Measurements from ENCODE around the gene POLG. TPM values are rescaled to one million over a fixed set of nuclear protein-coding genes. Genes with fewer than 3 reads are reported as not detected.

POLG gene
- polyA plus RNA-seq, 1 of the 3 experiments (the other 2 are of a cell fraction): 24.9 TPM

GRCh38 chr15:89352476-89352875 lies 17.9 kb upstream of the POLG start:
- 43% methylated on average over 1 of the region's 4 CpGs for WGBS (ENCODE audit: low lambda C conversion rate)
- Histone ChIP-seq H4K20me1 (ENCODE audit: insufficient read depth) (0 out of 2 replicates have a peak, but pooled peaks cover 7% of the 10 kb centered on the region), H3K27me3 (ENCODE audit: insufficient read depth) (peaks cover 15% of the 10 kb centered on the region; the same call in 1 of the 2 replicates), H3K4me2 (no peak overlapping the region), H3K9me3 (no peaks in the 10 kb centered on the region), H3K79me2 (ENCODE audit: insufficient read depth) (no peaks in the 10 kb centered on the region), H3K4me1 (ENCODE audit: control insufficient read depth in 1 of 2, insufficient read depth in 2 of 2, low read depth in 1 of 2, low read length in 1 of 2) (peaks cover 0 to 8% of the 10 kb centered on the region in 2 experiments; a peak in 1 of 4 replicates), H3K9ac (no peak overlapping the region), H3K9me2 (no peaks in the 10 kb centered on the region), H2AFZ (ENCODE audit: low read depth) (no peak overlapping the region), H3K4me3 (ENCODE audit: low read depth in 2 of 2, low read length in 1 of 2) (no peak overlapping the region), H3K36me3 (replicated peaks in 1 of 2; ENCODE audit: control insufficient read depth in 1 of 2, insufficient read depth in 2 of 2, low read length in 1 of 2) (no peaks in the 10 kb centered on the region), H3K27ac (ENCODE audit: low read depth in 2 of 2, low read length in 1 of 2) (no peak overlapping the region), H3F3A (replicated peaks; ENCODE audit: insufficient read depth) (no peaks in the 10 kb centered on the region)
- TF ChIP-seq RFX5 (IDR thresholded peaks at IDR 0.05; ENCODE audit: low read length) (no peak), EZH2phosphoT487 (IDR thresholded peaks at IDR 0.05; ENCODE audit: borderline replicate concordance, low read depth) (no peak), REST (IDR thresholded peaks at IDR 0.05; ENCODE audit: low read depth, low read length) (no peak), CTCF (IDR thresholded peaks at IDR 0.05) (no peak), YY1 (IDR thresholded peaks at IDR 0.05; ENCODE audit: low read depth) (no peak), NFIC (IDR thresholded peaks at IDR 0.05; ENCODE audit: borderline replicate concordance) (no peak), NRF1 (IDR thresholded peaks at IDR 0.05; ENCODE audit: low read depth, low read length) (no peak), FOSL2 (IDR thresholded peaks at IDR 0.05; ENCODE audit: borderline replicate concordance, low read depth) (no peak)
- TF ChIP-seq, protein P1, sequence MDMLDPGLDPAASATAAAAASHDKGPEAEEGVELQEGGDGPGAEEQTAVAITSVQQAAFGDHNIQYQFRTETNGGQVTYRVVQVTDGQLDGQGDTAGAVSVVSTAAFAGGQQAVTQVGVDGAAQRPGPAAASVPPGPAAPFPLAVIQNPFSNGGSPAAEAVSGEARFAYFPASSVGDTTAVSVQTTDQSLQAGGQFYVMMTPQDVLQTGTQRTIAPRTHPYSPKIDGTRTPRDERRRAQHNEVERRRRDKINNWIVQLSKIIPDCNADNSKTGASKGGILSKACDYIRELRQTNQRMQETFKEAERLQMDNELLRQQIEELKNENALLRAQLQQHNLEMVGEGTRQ (IDR thresholded peaks at IDR 0.05; ENCODE audit: borderline replicate concordance, low read depth, low read length): no peak
- CTCF ChIA-PET: interaction anchor here (13.8 to 23.0 kb wide), 4 partner anchors 38 to 126 kb away, joined by 305 to 766 read pairs (median 532); no protein-coding TSS in a partner anchor
- POLR2A ChIA-PET: no interaction called here
- no peak for DNase-seq

- Histone ChIP-seq H3K27me3 (ENCODE audit: insufficient read depth) (no peaks in the 10 kb centered on the region; the same call in 1 of the 2 replicates), H3K27ac (ENCODE audit: low read depth in 2 of 2, low read length in 1 of 2) (no peak overlapping the region), H3K36me3 (replicated peaks in 1 of 2; ENCODE audit: control insufficient read depth in 1 of 2, insufficient read depth in 2 of 2, low read length in 1 of 2) (no peaks in the 10 kb centered on the region), H4K20me1 (ENCODE audit: insufficient read depth) (no peaks in the 10 kb centered on the region), H3K9me2 (no peaks in the 10 kb centered on the region), H3K9ac (no peak overlapping the region), H3F3A (replicated peaks; ENCODE audit: insufficient read depth) (no peaks in the 10 kb centered on the region), H3K79me2 (ENCODE audit: insufficient read depth) (no peaks in the 10 kb centered on the region), H3K4me1 (ENCODE audit: control insufficient read depth in 1 of 2, insufficient read depth in 2 of 2, low read depth in 1 of 2, low read length in 1 of 2) (no peaks in the 10 kb centered on the region; a peak in 1 of 4 replicates), H3K4me3 (ENCODE audit: low read depth in 2 of 2, low read length in 1 of 2) (no peak overlapping the region), H2AFZ (ENCODE audit: low read depth) (no peak overlapping the region), H3K9me3 (no peaks in the 10 kb centered on the region), H3K4me2 (no peak overlapping the region)
- no peak for DNase-seq
- ChIA-PET POLR2A (no interaction called here), CTCF (interaction anchor here (0.7 to 23.0 kb wide), 4 partner anchors 9 to 123 kb away, joined by 3 to 446 read pairs (median 24); no protein-coding TSS in a partner anchor)
- 45% methylated on average over 5 of the region's 5 CpGs for WGBS (ENCODE audit: low lambda C conversion rate)
- TF ChIP-seq CHD2 (IDR thresholded peaks at IDR 0.05; ENCODE audit: low read length, partially characterized antibody): no peak
- no peak for TF ChIP-seq EZH2phosphoT487 (IDR thresholded peaks at IDR 0.05; ENCODE audit: borderline replicate concordance, low read depth)
- TF ChIP-seq ELF1 (IDR thresholded peaks at IDR 0.05): no peak
- no peak for TF ChIP-seq FOXJ3 (CRISPR knock-in tag; IDR thresholded peaks at IDR 0.05)
- no peak for TF ChIP-seq GATA2 (CRISPR knock-in tag; IDR thresholded peaks at IDR 0.05)
- no peak for TF ChIP-seq PBX3 (IDR thresholded peaks at IDR 0.05)
- TF ChIP-seq MAX (IDR thresholded peaks at IDR 0.05; ENCODE audit: low read depth): no peak
These were observed 14.6 kb upstream of the POLG start for GRCh38 chr15:89349206-89349558.

All from SK-N-SH (cell line).